ENCODE data around the gene HRC.

HRC gene

GRCh38 chr19:49140951-49141350, 14.2 kb downstream of the HRC start:
- Histone ChIP-seq H3K4me1 (ENCODE audit: low read length) (peaks cover 6% of the 10 kb centered on the region; the same call in 1 of the 2 replicates), H3K27ac (ENCODE audit: low read length) (no peak overlapping the region), H3K27me3 (replicated peaks; ENCODE audit: insufficient read depth, low read length) (peaks cover 24% of the 10 kb centered on the region), H3K9me3 (replicated peaks; ENCODE audit: insufficient read depth, low read length) (no peaks in the 10 kb centered on the region), H3K4me3 (ENCODE audit: low read length) (no peak overlapping the region), H3F3A (ENCODE audit: insufficient read depth, low read length) (no peaks in the 10 kb centered on the region), H3K79me2 (ENCODE audit: low read length) (no peaks in the 10 kb centered on the region), H3K9me2 (replicated peaks; ENCODE audit: insufficient read depth, low read length) (no peaks in the 10 kb centered on the region), H3K36me3 (replicated peaks; ENCODE audit: insufficient read depth, low read length) (no peaks in the 10 kb centered on the region), H3K9ac (ENCODE audit: low read length) (no peak overlapping the region), H2AFZ (ENCODE audit: low read length) (no peak overlapping the region), H3K4me2 (ENCODE audit: low read depth, low read length) (no peak overlapping the region), H4K20me1 (ENCODE audit: insufficient read depth, low read length) (no peaks in the 10 kb centered on the region)
- TF ChIP-seq EZH2 (optimal IDR thresholded peaks at IDR 0.05; ENCODE audit: low read depth, low read length) (no peak), EZH2phosphoT487 (IDR thresholded peaks at IDR 0.05; ENCODE audit: low read length) (no peak), CTCF (IDR thresholded peaks at IDR 0.05; ENCODE audit: low read length) (no peak)
- no peak for DNase-seq

GRCh38 chr19:49136771-49137171, 18.4 kb downstream of the HRC start:
- no peak for DNase-seq
- no peak for TF ChIP-seq CTCF (IDR thresholded peaks at IDR 0.05; ENCODE audit: low read length)
- TF ChIP-seq EZH2phosphoT487 (IDR thresholded peaks at IDR 0.05; ENCODE audit: low read length), result no peak
- no peak for TF ChIP-seq EZH2 (optimal IDR thresholded peaks at IDR 0.05; ENCODE audit: low read depth, low read length)
- H3K9ac ChIP-seq (ENCODE audit: low read length), result no peak overlapping the region
- no peak overlapping the region for H3K4me3 ChIP-seq (ENCODE audit: low read length)
- H3K27me3 ChIP-seq (replicated peaks; ENCODE audit: insufficient read depth, low read length), result peaks cover 12% of the 10 kb centered on the region
- H3F3A ChIP-seq (ENCODE audit: insufficient read depth, low read length), result no peaks in the 10 kb centered on the region
- H3K4me2 ChIP-seq (ENCODE audit: low read depth, low read length), result no peak overlapping the region
- H3K36me3 ChIP-seq (replicated peaks; ENCODE audit: insufficient read depth, low read length), result no peaks in the 10 kb centered on the region
- no peaks in the 10 kb centered on the region for H4K20me1 ChIP-seq (ENCODE audit: insufficient read depth, low read length)
- no peak overlapping the region for H3K27ac ChIP-seq (ENCODE audit: low read length)
- H3K9me3 ChIP-seq (replicated peaks; ENCODE audit: insufficient read depth, low read length), result no peaks in the 10 kb centered on the region
- H3K79me2 ChIP-seq (ENCODE audit: low read length), result no peaks in the 10 kb centered on the region
- no peaks in the 10 kb centered on the region for H3K9me2 ChIP-seq (replicated peaks; ENCODE audit: insufficient read depth, low read length)
- H3K4me1 ChIP-seq (ENCODE audit: low read length), result no peaks in the 10 kb centered on the region
- H2AFZ ChIP-seq (ENCODE audit: low read length), result no peak overlapping the region

GRCh38 chr19:49135686-49136085, 19.5 kb downstream of the HRC start:
- no peak overlapping the region for H3K27ac ChIP-seq (ENCODE audit: low read length)
- no peak for DNase-seq

More at GRCh38 chr19:49135686-49136085, 19.5 kb downstream of the HRC start:
- Histone ChIP-seq H3K9me2 (replicated peaks; ENCODE audit: insufficient read depth, low read length) (no peaks in the 10 kb centered on the region), H3K4me1 (ENCODE audit: low read length) (no peaks in the 10 kb centered on the region), H3K9me3 (replicated peaks; ENCODE audit: insufficient read depth, low read length) (no peaks in the 10 kb centered on the region), H4K20me1 (ENCODE audit: insufficient read depth, low read length) (no peaks in the 10 kb centered on the region), H3K4me2 (ENCODE audit: low read depth, low read length) (no peak overlapping the region), H3F3A (ENCODE audit: insufficient read depth, low read length) (no peaks in the 10 kb centered on the region), H3K27me3 (replicated peaks; ENCODE audit: insufficient read depth, low read length) (peaks cover 12% of the 10 kb centered on the region; the same call in 1 of the 2 replicates), H3K9ac (ENCODE audit: low read length) (no peak overlapping the region), H2AFZ (ENCODE audit: low read length) (no peak overlapping the region), H3K79me2 (ENCODE audit: low read length) (no peaks in the 10 kb centered on the region), H3K4me3 (ENCODE audit: low read length) (no peak overlapping the region), H3K36me3 (replicated peaks; ENCODE audit: insufficient read depth, low read length) (no peaks in the 10 kb centered on the region)
- TF ChIP-seq EZH2phosphoT487 (IDR thresholded peaks at IDR 0.05; ENCODE audit: low read length) (no peak), CTCF (IDR thresholded peaks at IDR 0.05; ENCODE audit: low read length) (no peak), EZH2 (optimal IDR thresholded peaks at IDR 0.05; ENCODE audit: low read depth, low read length) (no peak)

Data from MM.1S (cell line).